Measurements from ENCODE around the gene CPLX1.

CPLX1 gene

DNA sequence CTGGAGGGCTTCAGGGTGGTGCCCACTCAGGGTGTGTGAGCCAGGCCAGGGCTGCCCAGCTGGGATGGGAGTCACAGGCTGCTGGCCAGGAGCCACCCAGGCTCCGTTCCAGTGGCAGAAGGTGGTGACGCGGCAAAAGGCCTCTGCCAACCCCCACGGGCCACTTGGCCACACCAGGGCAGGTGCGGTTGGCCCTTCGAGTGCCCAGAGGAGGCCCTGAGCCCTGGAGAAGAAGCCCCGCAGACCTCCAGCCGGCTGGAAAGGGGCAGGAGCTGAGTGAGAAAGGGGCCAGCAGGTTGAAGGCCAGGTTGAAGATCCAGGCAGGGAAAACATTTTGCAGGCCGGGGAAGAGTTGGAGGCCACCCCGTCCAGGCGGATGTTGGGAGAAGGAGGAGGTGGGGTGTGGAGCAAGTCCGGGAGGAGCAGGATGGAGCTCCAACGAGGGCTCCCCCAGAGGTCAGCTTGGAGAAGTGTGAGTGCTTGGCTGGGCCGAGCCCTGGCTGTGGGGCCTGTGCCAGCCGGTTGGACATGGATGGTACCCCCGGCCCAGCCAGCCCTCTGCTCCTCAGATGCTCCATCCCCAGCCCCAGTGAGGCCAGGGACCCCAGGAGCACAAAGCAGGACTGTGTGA, 2.8 kb upstream of the CPLX1 start:
- H3K36me3 ChIP-seq (ENCODE audit: control insufficient read depth, insufficient read depth, low read length): no peaks in the 10 kb centered on the region
- no peak overlapping the region for H3K4me3 ChIP-seq (ENCODE audit: low read length)
- no peaks in the 10 kb centered on the region for H3K9me3 ChIP-seq (ENCODE audit: control insufficient read depth, low read length)
- peaks cover 65% of the 10 kb centered on the region for H3K27me3 ChIP-seq (ENCODE audit: control insufficient read depth, insufficient read depth, low read length)
- H3K9ac ChIP-seq (ENCODE audit: low read length): no peak overlapping the region
- H3K4me1 ChIP-seq (ENCODE audit: control insufficient read depth, insufficient read depth, low read length): no peaks in the 10 kb centered on the region

DNA sequence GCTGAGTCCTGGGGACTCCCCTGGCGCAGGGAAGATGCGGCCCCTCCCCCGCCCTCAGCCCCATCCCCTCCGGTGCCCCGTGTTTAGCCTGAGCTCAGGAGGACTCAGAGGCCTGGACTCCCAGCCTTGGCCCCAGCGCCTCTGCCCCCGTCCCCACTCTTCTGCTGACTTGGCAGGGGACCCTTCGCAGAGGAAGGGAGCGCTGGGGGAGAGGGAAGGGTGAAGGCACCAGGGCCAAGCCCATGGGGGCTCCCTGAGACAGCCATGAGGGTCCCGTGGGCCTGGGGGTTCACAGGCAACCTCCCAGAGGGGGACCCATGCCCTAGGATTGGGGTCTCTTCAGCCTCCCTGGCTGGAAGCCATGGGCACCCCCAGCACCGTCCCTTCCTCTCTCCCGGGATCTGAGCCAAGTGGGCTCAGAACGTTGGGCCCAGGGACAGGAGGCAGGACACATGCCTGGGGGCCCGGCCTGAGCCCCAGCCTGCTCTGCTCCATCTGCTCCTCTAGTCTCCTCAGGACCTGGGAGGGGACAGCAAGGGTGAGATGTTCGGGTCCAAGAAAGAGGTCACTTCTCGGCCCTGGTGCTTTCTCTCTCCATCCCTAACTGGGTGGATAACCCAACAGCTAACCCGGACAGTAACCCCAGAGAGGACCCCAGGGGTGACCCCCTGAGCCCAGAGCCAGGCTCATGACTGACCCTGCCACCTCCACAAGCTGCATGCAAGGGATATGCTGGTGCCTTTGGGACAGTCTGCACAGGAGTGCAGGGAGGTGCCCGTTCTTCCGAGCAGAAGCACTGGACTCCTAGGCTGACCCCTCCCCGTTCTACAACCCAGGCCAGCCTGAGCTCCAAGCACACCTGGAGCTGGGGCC, 1.5 kb upstream of the CPLX1 start:
- H3K4me3 ChIP-seq (ENCODE audit: low read length): no peak overlapping the region
- H3K9ac ChIP-seq (ENCODE audit: low read length): no peak overlapping the region
- H3K36me3 ChIP-seq (ENCODE audit: control insufficient read depth, insufficient read depth, low read length): no peaks in the 10 kb centered on the region
- no peaks in the 10 kb centered on the region for H3K9me3 ChIP-seq (ENCODE audit: control insufficient read depth, low read length)
- H3K27me3 ChIP-seq (ENCODE audit: control insufficient read depth, insufficient read depth, low read length): peaks cover 72% of the 10 kb centered on the region
- no peaks in the 10 kb centered on the region for H3K4me1 ChIP-seq (ENCODE audit: control insufficient read depth, insufficient read depth, low read length)

DNA sequence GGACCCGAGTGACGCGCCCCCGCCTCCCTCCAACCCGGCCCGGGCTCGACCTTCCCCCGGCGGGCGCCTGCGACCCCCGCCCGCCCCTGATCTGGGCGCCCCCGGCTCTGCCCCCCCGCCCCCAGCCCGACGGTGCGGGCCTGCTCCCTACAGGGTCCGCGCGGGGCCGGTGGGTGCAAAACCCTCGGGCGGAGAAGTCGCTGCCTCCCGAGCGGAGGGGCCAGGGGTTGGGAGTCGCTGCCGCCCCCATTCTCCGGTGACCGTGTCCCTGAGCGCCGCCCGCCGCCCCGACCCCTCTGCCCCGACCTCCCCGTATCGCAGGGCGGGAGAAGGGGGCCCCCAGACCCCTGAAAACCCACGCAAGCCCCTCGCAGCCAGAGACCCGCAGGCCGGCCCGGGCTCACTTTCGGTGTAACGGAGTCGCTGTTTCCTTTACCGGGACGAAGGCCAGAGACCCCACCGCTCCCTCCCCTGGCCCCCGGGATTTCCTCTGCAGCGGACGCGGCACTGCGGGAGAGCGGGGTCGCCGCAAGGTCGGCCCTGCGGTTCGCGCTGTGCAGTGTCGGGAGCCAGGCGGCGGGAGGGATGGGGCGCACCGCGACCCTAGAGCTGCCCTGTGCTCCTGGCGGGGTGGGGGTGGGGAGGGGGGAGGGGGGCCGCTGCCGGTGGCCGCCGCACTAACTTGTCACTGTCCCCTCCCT, 729 bp upstream of the CPLX1 start:
- no peaks in the 10 kb centered on the region for H3K9me3 ChIP-seq (ENCODE audit: control insufficient read depth, low read length)
- H3K27me3 ChIP-seq (ENCODE audit: control insufficient read depth, insufficient read depth, low read length): peaks cover 80% of the 10 kb centered on the region
- no peaks in the 10 kb centered on the region for H3K4me1 ChIP-seq (ENCODE audit: control insufficient read depth, insufficient read depth, low read length)
- no peak overlapping the region for H3K9ac ChIP-seq (ENCODE audit: low read length)
- H3K36me3 ChIP-seq (ENCODE audit: control insufficient read depth, insufficient read depth, low read length): no peaks in the 10 kb centered on the region
- no peak overlapping the region for H3K4me3 ChIP-seq (ENCODE audit: low read length)

DNA sequence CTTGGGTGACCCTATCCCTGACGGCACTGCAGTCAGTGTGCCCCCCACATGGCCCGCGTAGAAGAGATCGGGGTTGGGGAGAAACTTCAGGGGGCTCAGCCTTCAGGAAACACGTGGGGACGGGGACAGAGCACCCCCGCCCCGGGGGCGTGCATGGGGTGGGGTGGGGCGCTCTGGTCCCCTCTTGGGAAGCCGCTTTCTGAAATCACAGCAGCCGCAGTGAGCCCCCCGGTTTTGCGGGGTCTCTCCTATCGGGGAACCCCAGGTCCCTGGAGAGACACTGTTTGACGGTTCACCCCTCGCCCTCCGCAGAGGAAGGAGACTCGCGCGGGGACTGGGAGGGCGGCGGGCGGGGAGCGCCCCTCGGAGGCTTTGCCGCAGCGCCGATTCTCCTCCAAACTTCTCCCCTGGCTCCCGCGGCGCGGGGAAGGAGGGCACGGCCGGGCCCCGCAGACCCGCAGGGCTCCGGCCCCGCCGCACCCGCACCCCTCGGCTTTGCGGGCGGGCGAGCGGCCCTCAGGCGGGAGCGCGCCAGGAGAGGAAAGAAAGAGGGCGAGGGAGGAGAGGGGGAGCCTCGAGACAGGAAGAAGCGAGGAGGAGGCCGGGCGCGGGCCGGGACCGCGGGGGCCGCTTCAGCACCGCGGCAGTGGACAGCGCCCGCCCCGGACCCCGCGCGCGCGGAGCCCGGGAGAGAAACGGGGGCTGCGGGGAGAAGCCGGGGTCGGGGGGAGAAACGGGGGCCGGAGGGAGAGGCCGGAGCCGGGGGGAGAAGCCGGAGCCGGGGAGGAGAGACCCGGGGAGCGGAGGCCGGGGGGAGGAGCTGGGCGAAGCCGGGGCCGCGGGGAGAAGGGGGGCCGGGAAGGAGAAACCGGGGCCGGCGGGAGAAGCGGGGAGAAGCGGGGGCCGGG, 612 bp downstream of the CPLX1 start:
- no peak overlapping the region for H3K4me3 ChIP-seq (ENCODE audit: low read length)

DNA sequence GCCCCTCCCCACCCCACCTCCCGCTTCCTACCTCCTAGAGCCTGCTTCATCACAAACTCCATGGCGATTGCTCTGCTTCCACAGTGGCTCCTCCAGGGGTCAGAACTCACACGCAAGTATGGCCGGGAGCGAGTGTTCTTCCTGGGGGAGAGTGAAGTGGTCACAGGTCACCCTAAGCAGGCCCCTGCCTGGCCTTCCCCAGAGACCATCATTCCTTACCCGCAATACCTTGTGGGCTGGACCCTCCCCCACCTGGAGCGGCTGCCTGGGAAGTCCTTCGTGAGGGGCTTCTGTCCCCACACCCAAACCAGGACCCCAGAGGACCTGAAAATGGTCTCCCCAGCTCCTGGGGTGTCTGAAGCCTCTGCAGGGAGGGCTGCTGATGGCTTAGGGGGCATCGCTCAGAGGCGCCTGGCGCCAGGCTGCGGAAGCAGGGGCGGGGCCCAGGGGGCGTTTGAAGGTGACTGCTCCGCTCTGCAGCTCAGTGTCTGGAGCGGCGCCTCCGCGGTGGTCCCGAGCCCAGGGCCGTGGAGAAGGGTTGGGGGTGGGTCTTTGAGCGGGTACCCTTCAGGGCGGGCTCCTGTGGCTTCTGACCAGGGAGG, 1.4 kb downstream of the CPLX1 start:
- no peak overlapping the region for H3K4me3 ChIP-seq (ENCODE audit: low read length)
- H3K9ac ChIP-seq (ENCODE audit: low read length): no peak overlapping the region

More for the DNA sequence above, 612 bp downstream of the CPLX1 start:
- no peaks in the 10 kb centered on the region for H3K4me1 ChIP-seq (ENCODE audit: control insufficient read depth, insufficient read depth, low read length)
- no peaks in the 10 kb centered on the region for H3K36me3 ChIP-seq (ENCODE audit: control insufficient read depth, insufficient read depth, low read length)
- no peaks in the 10 kb centered on the region for H3K9me3 ChIP-seq (ENCODE audit: control insufficient read depth, low read length)
- H3K9ac ChIP-seq (ENCODE audit: low read length): no peak overlapping the region
- H3K27me3 ChIP-seq (ENCODE audit: control insufficient read depth, insufficient read depth, low read length): peaks cover 77% of the 10 kb centered on the region

DNA sequence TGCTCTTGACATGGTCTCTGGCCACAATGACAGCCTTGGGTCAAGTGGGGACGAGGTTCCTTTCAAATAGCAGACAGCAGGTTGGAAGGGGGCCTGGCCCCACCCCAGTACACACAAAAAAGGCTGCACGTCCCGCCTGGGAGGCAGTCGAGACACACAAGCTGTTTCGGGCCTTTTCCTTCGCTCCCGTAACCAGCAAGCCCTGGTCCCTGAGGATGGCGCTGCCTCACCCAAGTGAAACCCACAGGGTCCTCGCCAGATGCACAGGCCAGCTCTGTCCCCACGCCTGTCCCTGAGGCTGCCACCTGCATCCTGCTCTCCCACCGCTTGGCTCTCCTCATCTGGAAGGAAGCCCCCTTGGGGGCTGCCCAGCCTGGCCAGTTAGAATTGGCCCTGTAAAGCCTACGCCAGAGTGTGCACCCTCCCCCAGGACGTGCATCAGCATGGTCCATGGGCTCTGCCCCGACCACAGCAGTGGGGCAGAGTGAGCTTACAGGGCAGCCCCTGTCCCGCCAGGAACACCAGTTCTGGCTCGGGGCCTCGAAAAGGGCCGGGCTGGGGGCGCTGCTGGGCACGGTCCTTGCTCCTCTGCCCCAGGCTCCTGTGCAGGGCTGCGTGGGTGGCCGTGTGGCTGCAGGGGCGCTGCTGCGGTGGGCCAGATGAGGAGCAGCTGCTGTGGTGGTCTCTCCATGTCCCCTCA, 2.0 kb downstream of the CPLX1 start:
- Histone ChIP-seq H3K9ac (ENCODE audit: low read length) (no peak overlapping the region), H3K36me3 (ENCODE audit: control insufficient read depth, insufficient read depth, low read length) (no peaks in the 10 kb centered on the region), H3K9me3 (ENCODE audit: control insufficient read depth, low read length) (no peaks in the 10 kb centered on the region), H3K4me3 (ENCODE audit: low read length) (no peak overlapping the region), H3K4me1 (ENCODE audit: control insufficient read depth, insufficient read depth, low read length) (no peaks in the 10 kb centered on the region), H3K27me3 (ENCODE audit: control insufficient read depth, insufficient read depth, low read length) (peaks cover 71% of the 10 kb centered on the region)

More for the DNA sequence above, 1.4 kb downstream of the CPLX1 start:
- Histone ChIP-seq H3K27me3 (ENCODE audit: control insufficient read depth, insufficient read depth, low read length) (peaks cover 78% of the 10 kb centered on the region), H3K36me3 (ENCODE audit: control insufficient read depth, insufficient read depth, low read length) (no peaks in the 10 kb centered on the region), H3K4me1 (ENCODE audit: control insufficient read depth, insufficient read depth, low read length) (no peaks in the 10 kb centered on the region), H3K9me3 (ENCODE audit: control insufficient read depth, low read length) (no peaks in the 10 kb centered on the region)

DNA sequence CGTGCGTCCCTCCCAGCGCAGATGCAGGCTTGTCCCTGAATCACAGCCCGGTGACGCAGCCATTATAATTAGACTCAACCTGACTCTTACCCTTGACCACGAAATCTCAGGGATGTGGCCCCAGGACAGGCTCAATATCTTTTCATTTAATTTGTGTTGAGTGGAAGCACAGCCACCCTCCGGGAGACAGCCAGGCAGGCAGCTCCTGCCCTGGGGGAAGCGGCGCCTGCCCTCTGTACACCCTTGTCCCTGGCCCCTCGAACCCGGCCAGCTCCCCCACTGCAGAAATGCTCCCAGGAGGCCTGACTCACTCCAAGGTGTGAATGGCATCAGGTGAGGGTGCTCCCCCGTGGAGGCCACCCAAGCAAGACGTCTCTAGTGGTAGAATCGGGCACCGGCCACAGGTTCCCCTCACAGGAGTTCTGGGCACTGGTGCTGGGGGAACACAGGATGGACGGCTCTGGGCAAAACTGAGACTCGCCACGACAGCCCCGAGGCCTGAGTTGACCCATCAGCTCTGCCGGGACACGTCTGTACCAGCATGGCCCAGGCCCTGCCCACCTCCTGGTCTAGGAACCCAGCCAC, 2.7 kb downstream of the CPLX1 start:
- peaks cover 65% of the 10 kb centered on the region for H3K27me3 ChIP-seq (ENCODE audit: control insufficient read depth, insufficient read depth, low read length)

DNA sequence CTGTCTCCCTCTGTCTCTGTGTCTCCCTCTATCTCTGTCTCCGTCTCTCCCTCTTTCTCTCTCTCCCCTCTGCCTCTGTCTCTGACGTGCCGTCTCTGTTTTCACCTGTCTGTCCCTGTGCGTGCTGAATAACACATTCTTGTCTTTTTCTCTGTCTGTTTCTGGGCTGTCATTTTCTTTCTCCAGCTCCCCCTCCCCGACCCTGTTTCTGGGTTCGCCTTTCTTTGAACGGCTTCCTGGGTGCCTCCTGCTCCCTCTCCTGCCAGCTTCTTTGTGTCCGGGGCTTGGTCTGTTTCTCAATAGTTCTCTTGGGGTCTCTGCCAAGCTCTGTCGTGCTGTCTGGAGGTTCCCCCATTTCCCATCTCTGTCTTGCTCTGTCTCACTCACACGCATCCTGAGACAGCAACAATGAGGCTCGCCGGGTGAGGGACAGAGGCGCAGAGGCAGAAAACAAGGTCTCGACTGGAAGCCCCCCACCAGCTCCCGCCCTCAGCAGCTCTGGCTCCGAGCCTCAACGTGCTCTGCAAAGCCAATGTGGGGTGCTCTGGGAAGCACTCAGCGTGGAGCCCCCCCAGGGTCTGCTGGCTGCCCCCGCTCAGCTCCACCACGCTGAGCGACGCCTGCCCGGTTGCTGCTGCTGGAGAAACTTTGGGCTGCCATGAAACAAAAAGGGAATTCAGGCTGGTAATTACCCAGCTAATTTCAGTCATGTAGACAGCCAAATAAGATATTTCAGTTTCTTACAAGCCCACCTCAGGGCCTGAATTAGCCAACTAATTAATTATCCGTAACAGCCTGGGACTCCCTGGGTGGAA, 3.4 kb downstream of the CPLX1 start:
- Histone ChIP-seq H3K27me3 (ENCODE audit: control insufficient read depth, insufficient read depth, low read length) (peaks cover 58% of the 10 kb centered on the region), H3K36me3 (ENCODE audit: control insufficient read depth, insufficient read depth, low read length) (no peaks in the 10 kb centered on the region), H3K4me3 (ENCODE audit: low read length) (no peak overlapping the region), H3K4me1 (ENCODE audit: control insufficient read depth, insufficient read depth, low read length) (no peaks in the 10 kb centered on the region), H3K9me3 (ENCODE audit: control insufficient read depth, low read length) (no peaks in the 10 kb centered on the region), H3K9ac (ENCODE audit: low read length) (no peak overlapping the region)

More for the DNA sequence above, 2.7 kb downstream of the CPLX1 start:
- Histone ChIP-seq H3K9me3 (ENCODE audit: control insufficient read depth, low read length) (no peaks in the 10 kb centered on the region), H3K9ac (ENCODE audit: low read length) (no peak overlapping the region), H3K36me3 (ENCODE audit: control insufficient read depth, insufficient read depth, low read length) (no peaks in the 10 kb centered on the region), H3K4me3 (ENCODE audit: low read length) (no peak overlapping the region), H3K4me1 (ENCODE audit: control insufficient read depth, insufficient read depth, low read length) (no peaks in the 10 kb centered on the region)

DNA sequence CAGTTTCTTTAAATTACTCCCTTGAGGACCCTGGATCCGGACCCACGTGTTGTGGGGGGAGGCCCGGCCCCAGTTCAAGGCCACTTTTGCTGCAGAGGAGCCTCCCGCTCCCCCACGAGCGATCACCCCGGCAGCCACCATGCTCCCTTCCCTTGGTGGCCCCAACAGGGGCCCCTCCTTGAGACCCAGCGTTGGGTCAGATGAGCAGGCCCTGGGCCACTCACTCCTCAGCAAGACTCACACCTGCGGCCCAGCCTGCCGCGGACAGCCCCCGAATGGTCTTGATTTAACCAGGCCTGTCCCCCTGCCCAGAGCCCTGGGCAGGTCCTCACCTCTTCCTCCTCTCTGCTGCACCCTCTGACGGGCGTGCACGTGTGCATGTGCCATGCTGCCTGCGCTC, 4.3 kb downstream of the CPLX1 start:
- no peak overlapping the region for H3K9ac ChIP-seq (ENCODE audit: low read length)
- H3K4me1 ChIP-seq (ENCODE audit: control insufficient read depth, insufficient read depth, low read length): no peaks in the 10 kb centered on the region
- H3K9me3 ChIP-seq (ENCODE audit: control insufficient read depth, low read length): no peaks in the 10 kb centered on the region
- H3K36me3 ChIP-seq (ENCODE audit: control insufficient read depth, insufficient read depth, low read length): no peaks in the 10 kb centered on the region
- H3K27me3 ChIP-seq (ENCODE audit: control insufficient read depth, insufficient read depth, low read length): peaks cover 51% of the 10 kb centered on the region
- H3K4me3 ChIP-seq (ENCODE audit: low read length): no peak overlapping the region

DNA sequence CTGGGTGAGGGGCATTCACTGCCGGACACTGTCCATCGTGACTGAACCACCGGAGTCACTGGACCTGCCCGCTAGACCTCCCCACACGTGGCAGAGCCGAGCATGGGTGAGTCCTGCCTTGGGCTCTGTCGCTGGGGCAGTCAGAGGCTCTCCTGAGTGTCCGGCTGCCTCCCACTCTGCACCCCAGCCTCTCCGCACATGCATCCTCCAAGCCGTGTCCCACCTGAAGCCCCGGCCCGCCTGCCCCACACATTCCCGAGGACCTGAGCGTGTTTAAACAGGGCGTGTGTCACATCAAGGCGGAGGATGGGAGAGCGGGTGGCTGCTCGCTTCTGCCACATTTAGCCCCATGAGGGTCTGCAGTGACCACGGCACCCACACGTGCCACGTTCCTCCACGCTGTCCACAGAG, 4.7 kb downstream of the CPLX1 start:
- Histone ChIP-seq H3K36me3 (ENCODE audit: control insufficient read depth, insufficient read depth, low read length) (no peaks in the 10 kb centered on the region), H3K4me1 (ENCODE audit: control insufficient read depth, insufficient read depth, low read length) (no peaks in the 10 kb centered on the region), H3K4me3 (ENCODE audit: low read length) (no peak overlapping the region), H3K9ac (ENCODE audit: low read length) (no peak overlapping the region), H3K9me3 (ENCODE audit: control insufficient read depth, low read length) (no peaks in the 10 kb centered on the region), H3K27me3 (ENCODE audit: control insufficient read depth, insufficient read depth, low read length) (peaks cover 50% of the 10 kb centered on the region)

Data from mucosa of stomach (tissue), 1 donor.